G401.6 (cell line): ENCODE results near the gene DENND6A.
"Not testable (repeated sequence)": the region's sequence is repeated elsewhere in the genome, so short reads cannot be mapped to it uniquely, and the experiment has no call there.

Experiments used
- FAIRE-seq: peaks from 2 replicates; lab custom pipeline; 2012; peaks lifted over from hg19 to GRCh38; lab: Jason Lieb, UNC

DENND6A gene

GRCh38 chr3:57627976-57628375 lies 64.9 kb downstream of the DENND6A start:
- FAIRE-seq, result no peak

GRCh38 chr3:57624801-57625200 lies 68.1 kb downstream of the DENND6A start:
- FAIRE-seq, result no peak

GRCh38 chr3:57622362-57622761 lies 70.5 kb downstream of the DENND6A start:
- FAIRE-seq, result no peak

- no peak for FAIRE-seq
These were observed 75.1 kb downstream of the DENND6A start for GRCh38 chr3:57617739-57618138.

- no peak for FAIRE-seq
These were observed 76.6 kb downstream of the DENND6A start for GRCh38 chr3:57616233-57616632.

GRCh38 chr3:57611870-57612269 lies 81.0 kb downstream of the DENND6A start:
- not testable (repeated sequence) for FAIRE-seq

- FAIRE-seq, result no peak
These were observed 87.2 kb downstream of the DENND6A start for GRCh38 chr3:57605683-57606082.

- no peak for FAIRE-seq
These were observed 87.9 kb downstream of the DENND6A start for GRCh38 chr3:57604971-57605370.

GRCh38 chr3:57600195-57600594 lies 92.7 kb downstream of the DENND6A start:
- FAIRE-seq, result no peak

GRCh38 chr3:57598765-57599360 lies 94.0 kb downstream of the DENND6A start:
- FAIRE-seq, result no peak

- FAIRE-seq, result peak; percentile 99
These were observed 95.6 kb downstream of the DENND6A start, which contains the start of gene ARF4 for GRCh38 chr3:57597127-57597923. ARF4 (minus strand) TSS chr3:57597344; CDS start chr3:57597140, 204 bp downstream.

GRCh38 chr3:57596495-57597126 lies 96.3 kb downstream of the DENND6A start:
- no peak for FAIRE-seq

- FAIRE-seq, result no peak
These were observed 98.3 kb downstream of the DENND6A start for GRCh38 chr3:57594576-57594975.

- FAIRE-seq, result no peak
These were observed 98.7 kb downstream of the DENND6A start for GRCh38 chr3:57594144-57594543.

- no peak for FAIRE-seq
These were observed 100.6 kb downstream of the DENND6A start for GRCh38 chr3:57592306-57592705.

GRCh38 chr3:57587905-57588304 lies 105.0 kb downstream of the DENND6A start:
- FAIRE-seq, result no peak

GRCh38 chr3:57586778-57587177 lies 106.1 kb downstream of the DENND6A start:
- FAIRE-seq, result no peak

- no peak for FAIRE-seq
These were observed 109.3 kb downstream of the DENND6A start for GRCh38 chr3:57583544-57583943.

GRCh38 chr3:57582474-57583168 lies 110.3 kb downstream of the DENND6A start:
- no peak for FAIRE-seq

GRCh38 chr3:57577801-57578200 lies 115.1 kb downstream of the DENND6A start:
- FAIRE-seq, result no peak

- FAIRE-seq, result no peak
These were observed 116.8 kb downstream of the DENND6A start for GRCh38 chr3:57575966-57576626.
